Activated naive CD8-positive, alpha-beta T cell treated with anti-CD3 and anti-CD28 coated beads, Interleukin-2, amount 10 ng/mL, durations not matched to agents 7 days and 5 days (primary cell): ENCODE results near the gene PRDX3. TPM values are rescaled to one million over a fixed set of nuclear protein-coding genes. Genes with fewer than 3 reads are reported as not detected.
"Not testable (repeated sequence)": the region's sequence is repeated elsewhere in the genome, so short reads cannot be mapped to it uniquely, and the experiment has no call there.

Experiments
- ATAC-seq: fragments of 150-1000 bp; cut with Tn5 transposase; one replicate; pipeline ENCODE4 v1.10.0; 2021; ENCODE audit warnings: low read depth, moderate library complexity
- POLR2A ChIA-PET: fragments of 350-600 bp; sonication (Branson Sonifier 250); formaldehyde crosslinking; loops from one replicate; lab custom pipeline; 2021; ENCODE audit warnings: antibody characterized with exemption; lab: Charles Lee
- DNase-seq: peaks from one replicate; pipeline ENCODE4 v3.0.0; 2021
- H3K27ac Mint-ChIP-seq: one replicate; pipeline ENCODE4 v1.8.0; 2022; ENCODE audit warnings: mild to moderate bottlenecking, mixed read lengths
- H3K27me3 Mint-ChIP-seq: one replicate; pipeline ENCODE4 v1.8.0; 2022; ENCODE audit warnings: mild to moderate bottlenecking, moderate library complexity, mixed read lengths
- H3K36me3 Mint-ChIP-seq: one replicate; pipeline ENCODE4 v1.8.0; 2021; ENCODE audit warnings: mild to moderate bottlenecking, mixed read lengths
- H3K4me1 Mint-ChIP-seq: one replicate; pipeline ENCODE4 v1.8.0; 2021; ENCODE audit warnings: mixed read lengths
- H3K4me3 Mint-ChIP-seq: one replicate; pipeline ENCODE4 v1.8.0; 2022; ENCODE audit warnings: mild to moderate bottlenecking, moderate library complexity, mixed read lengths
- H3K9me3 Mint-ChIP-seq: one replicate; pipeline ENCODE4 v1.8.0; 2021; ENCODE audit warnings: mixed read lengths
- total RNA-seq, 2 experiments: library from RNA; stranded (reverse); gene quantifications; one replicate each; pipeline ENCODE4 v1.2.3, GENCODE V29; 2021

PRDX3 gene
- total RNA-seq, 2 experiments from 2014 or later: 93.8 to 99.3 TPM

GRCh38 chr10:119167041-119167440 lies 11.6 kb downstream of the PRDX3 start:
- peaks cover 23% of the 10 kb centered on the region for H3K36me3 Mint-ChIP-seq
- peak overlapping the region; percentile 96 for H3K27ac Mint-ChIP-seq
- H3K9me3 Mint-ChIP-seq: no peaks in the 10 kb centered on the region
- ATAC-seq: no peak
- H3K4me3 Mint-ChIP-seq: peak overlapping the region; percentile 92
- H3K4me1 Mint-ChIP-seq: peaks cover 28% of the 10 kb centered on the region
- no peak for DNase-seq
- H3K27me3 Mint-ChIP-seq: no peaks in the 10 kb centered on the region
- POLR2A ChIA-PET: interaction anchor here (3.0 kb wide), 1 partner anchor 35 kb away, joined by 11 read pairs; no protein-coding TSS in a partner anchor

GRCh38 chr10:119166564-119166963 lies 12.0 kb downstream of the PRDX3 start:
- no peak for ATAC-seq
- POLR2A ChIA-PET: interaction anchor here (3.0 kb wide), 1 partner anchor 35 kb away, joined by 11 read pairs; no protein-coding TSS in a partner anchor
- Mint-ChIP-seq H3K4me1 (peaks cover 29% of the 10 kb centered on the region), H3K36me3 (peaks cover 21% of the 10 kb centered on the region), H3K27ac (peak overlapping the region; percentile 96), H3K4me3 (peak overlapping the region; percentile 92), H3K27me3 (no peaks in the 10 kb centered on the region), H3K9me3 (no peaks in the 10 kb centered on the region)
- DNase-seq: no peak

DNA sequence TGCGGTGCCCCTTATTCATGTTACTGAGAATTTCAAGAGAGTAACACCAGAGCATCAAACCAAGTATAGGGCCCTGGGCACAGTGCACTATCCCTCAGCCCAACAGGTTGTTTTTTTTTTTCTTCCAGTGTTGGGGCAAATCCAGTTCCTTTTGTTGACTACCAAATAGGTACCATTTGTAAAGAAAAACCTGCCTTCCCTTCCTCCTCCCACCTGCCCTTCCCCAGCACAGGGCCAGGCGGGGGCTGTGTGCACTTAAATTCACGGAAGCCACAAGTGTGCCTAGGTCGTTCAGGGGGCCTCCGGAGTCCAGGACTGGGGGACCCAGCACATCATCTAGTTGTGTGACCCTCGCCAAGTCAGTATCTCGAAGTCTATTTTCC lies 12.5 kb downstream of the PRDX3 start:
- H3K4me3 Mint-ChIP-seq: peak overlapping the region; percentile 92
- POLR2A ChIA-PET: interaction anchor here (1.0 to 3.0 kb wide), 4 partner anchors 34 to 127 kb away, joined by 3 to 11 read pairs (median 4); no protein-coding TSS in a partner anchor
- DNase-seq: no peak
- H3K9me3 Mint-ChIP-seq: no peaks in the 10 kb centered on the region
- H3K36me3 Mint-ChIP-seq: peaks cover 21% of the 10 kb centered on the region
- peak; percentile 4 for ATAC-seq
- H3K27ac Mint-ChIP-seq: peak overlapping the region; percentile 96
- H3K4me1 Mint-ChIP-seq: peaks cover 29% of the 10 kb centered on the region
- no peaks in the 10 kb centered on the region for H3K27me3 Mint-ChIP-seq

DNA sequence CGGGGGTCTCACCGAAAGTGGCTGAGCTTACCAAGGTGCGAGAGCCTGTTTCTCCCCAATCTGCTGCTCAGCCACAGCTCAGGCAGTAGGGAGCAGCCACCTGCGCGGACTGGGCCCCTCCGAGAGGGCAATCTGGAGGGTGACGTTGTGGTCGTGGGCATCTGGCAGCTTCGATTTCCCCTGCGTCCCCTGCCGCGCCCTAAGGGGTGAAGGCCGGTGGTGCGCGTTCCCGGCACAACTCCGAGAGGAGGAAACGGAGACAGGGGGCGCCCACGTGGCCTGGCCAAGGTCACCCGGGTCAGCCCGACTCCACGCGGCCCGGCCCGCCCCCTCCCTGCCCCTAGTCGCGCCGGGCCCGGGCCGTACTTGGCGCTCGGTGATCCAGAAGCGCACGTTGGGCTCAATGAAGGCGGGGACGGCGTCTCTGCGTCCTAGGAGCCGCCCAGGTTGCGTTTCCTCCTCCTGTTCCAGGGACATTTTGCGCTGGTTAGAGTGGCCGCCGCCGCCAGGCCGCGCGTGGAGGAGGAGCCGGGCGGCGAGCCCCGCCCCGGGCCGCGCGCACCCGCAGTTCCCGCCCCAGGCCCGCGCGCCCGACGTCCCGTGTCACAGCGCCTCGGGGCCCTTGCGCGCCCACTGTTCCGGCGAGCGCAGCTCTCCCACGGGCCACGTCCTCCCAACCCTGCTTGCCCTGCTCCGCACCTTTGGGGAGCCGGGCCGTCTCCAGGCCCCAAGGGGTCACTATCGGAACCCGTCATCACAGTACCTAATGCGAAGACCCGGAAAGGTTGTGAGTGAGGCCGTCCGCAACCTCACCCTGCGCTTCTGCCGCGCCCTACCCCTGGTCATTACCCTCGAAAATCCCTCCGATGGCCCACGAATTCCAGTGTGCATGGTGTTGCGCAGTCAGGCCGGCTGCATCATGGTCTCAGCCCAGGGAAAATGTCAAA lies 13.2 kb downstream of the PRDX3 start, which contains the start of gene SFXN4:
SFXN4 (minus strand) TSS at position 544 of the 947 bp plus-strand sequence; CDS start at position 477, 67 bp downstream.
- Mint-ChIP-seq H3K4me3 (peak within 1 kb of the TSS; percentile 92), H3K27me3 (no peaks in the 10 kb centered on the region), H3K27ac (peak within 1 kb of the TSS; percentile 96), H3K4me1 (peaks cover 29% of the 10 kb centered on the region), H3K9me3 (no peaks in the 10 kb centered on the region), H3K36me3 (peaks cover 23% of the 10 kb centered on the region)
- ATAC-seq: peak; percentile 91
- POLR2A ChIA-PET: interaction anchor here (0.7 to 3.0 kb wide), 16 partner anchors 14 to 706 kb away, joined by 3 to 12 read pairs (median 4); partner anchors contain the start of genes DENND10 and GRK5
- DNase-seq: peak; percentile 92

DNA sequence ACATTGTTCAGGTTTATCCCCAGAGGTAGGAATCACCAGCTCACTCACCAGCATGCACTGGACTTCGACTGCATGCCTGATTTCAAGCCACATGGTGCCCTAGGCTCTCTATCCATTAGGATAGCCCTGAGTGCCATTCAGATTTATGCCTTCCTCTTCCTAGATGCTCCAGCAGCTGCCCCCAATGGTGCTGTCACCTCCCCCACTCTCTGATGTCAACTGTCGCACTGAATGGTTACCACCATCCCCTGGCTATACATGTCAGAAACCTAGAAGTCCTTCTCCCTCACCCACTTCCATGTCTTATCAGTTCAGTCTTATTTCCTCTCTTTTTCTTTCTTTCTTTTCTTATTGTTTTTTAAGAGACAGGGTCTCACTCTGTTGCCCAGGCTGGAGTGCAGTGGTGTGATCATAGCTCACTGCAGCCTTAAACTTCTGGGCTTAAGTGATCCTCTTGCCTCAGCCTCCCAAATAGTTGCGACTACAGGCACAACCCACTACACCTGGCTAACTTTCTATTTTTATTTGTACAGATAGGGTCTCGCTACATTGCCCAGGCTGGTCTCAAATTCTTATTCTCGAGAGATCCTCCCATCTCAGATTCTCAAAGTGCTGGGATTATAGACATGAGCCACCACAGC lies 16.0 kb downstream of the PRDX3 start:
- DNase-seq: no peak
- Mint-ChIP-seq H3K4me3 (no peak overlapping the region), H3K9me3 (no peaks in the 10 kb centered on the region), H3K27me3 (no peaks in the 10 kb centered on the region), H3K36me3 (peaks cover 24% of the 10 kb centered on the region), H3K4me1 (peaks cover 29% of the 10 kb centered on the region), H3K27ac (no peak overlapping the region)
- POLR2A ChIA-PET: interaction anchor here (0.8 kb wide), 1 partner anchor 82 kb away, joined by 3 read pairs; the partner anchor contains the start of gene EIF3A
- ATAC-seq: no peak

- DNase-seq (no peak), ATAC-seq (no peak)
- H3K9me3 Mint-ChIP-seq: no peaks in the 10 kb centered on the region
- no peak overlapping the region for H3K4me3 Mint-ChIP-seq
- no peak overlapping the region for H3K27ac Mint-ChIP-seq
- H3K27me3 Mint-ChIP-seq: no peaks in the 10 kb centered on the region
- H3K4me1 Mint-ChIP-seq: peaks cover 26% of the 10 kb centered on the region
- peaks cover 18% of the 10 kb centered on the region for H3K36me3 Mint-ChIP-seq
- POLR2A ChIA-PET: interaction anchor here (0.8 to 1.4 kb wide), 2 partner anchors 23 to 82 kb away, joined by 3 to 4 read pairs; partner anchors contain the start of gene EIF3A
Observed at GRCh38 chr10:119161680-119162451, 16.7 kb downstream of the PRDX3 start.

- Mint-ChIP-seq H3K4me1 (peaks cover 14% of the 10 kb centered on the region), H3K27me3 (no peaks in the 10 kb centered on the region), H3K27ac (no peak overlapping the region), H3K4me3 (no peak overlapping the region), H3K9me3 (no peaks in the 10 kb centered on the region), H3K36me3 (peaks cover 32% of the 10 kb centered on the region)
- POLR2A ChIA-PET: no interaction called here
- DNase-seq (no peak), ATAC-seq (no peak)
Observed at GRCh38 chr10:119159332-119159731, 19.3 kb downstream of the PRDX3 start.

DNA sequence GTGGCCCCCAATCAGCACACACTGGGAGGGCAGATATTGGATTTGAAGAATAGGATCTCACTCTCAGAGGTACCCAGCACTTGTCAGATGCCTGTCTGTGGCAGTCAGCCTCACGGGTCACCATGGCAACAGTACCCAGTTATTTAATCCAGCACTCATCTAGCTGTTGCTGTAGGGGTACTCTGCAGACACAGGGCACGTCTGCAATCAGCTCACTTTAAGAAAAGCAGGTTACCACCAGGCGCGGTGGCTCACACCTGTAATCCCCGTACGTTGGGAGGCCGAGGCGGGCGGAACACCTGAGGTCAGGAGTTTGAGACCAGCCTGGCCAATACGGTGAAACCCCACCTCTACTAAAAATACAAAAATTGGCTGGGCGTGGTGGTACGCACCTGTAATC lies 25.0 kb downstream of the PRDX3 start:
- Mint-ChIP-seq H3K4me1 (no peaks in the 10 kb centered on the region), H3K27ac (no peak overlapping the region), H3K9me3 (no peaks in the 10 kb centered on the region), H3K36me3 (peaks cover 36% of the 10 kb centered on the region), H3K4me3 (no peak overlapping the region), H3K27me3 (no peaks in the 10 kb centered on the region)
- no peak for DNase-seq
- no peak for ATAC-seq
- POLR2A ChIA-PET: no interaction called here

- no peak for ATAC-seq
- H3K36me3 Mint-ChIP-seq: peaks cover 36% of the 10 kb centered on the region
- no peak overlapping the region for H3K27ac Mint-ChIP-seq
- no peak for DNase-seq
- no peaks in the 10 kb centered on the region for H3K4me1 Mint-ChIP-seq
- H3K4me3 Mint-ChIP-seq: no peak overlapping the region
- H3K9me3 Mint-ChIP-seq: no peaks in the 10 kb centered on the region
- H3K27me3 Mint-ChIP-seq: no peaks in the 10 kb centered on the region
- POLR2A ChIA-PET: interaction anchor here (1.1 kb wide), 1 partner anchor 14 kb away, joined by 3 read pairs; no protein-coding TSS in a partner anchor
Observed at GRCh38 chr10:119153041-119153440, 25.6 kb downstream of the PRDX3 start.

DNA sequence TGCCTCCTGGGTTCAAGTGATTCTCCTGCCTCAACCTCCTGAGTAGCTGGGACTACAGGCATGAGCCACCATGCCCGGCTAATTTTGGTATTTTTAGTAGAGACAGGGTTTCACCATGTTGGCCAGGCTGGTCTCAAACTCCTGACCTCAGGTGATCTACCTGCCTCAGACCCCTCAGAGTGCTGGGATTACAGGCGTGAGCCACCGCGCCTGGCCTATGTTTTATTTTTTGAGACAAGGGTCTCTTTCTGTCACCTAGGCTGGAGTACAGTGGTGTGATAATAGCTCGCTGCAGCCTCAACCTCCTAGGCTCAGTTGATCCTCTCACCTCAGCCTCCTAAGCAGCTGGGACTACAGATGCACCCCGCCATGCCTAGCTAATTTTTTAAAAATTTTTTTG lies 27.0 kb downstream of the PRDX3 start:
- not testable (repeated sequence) for H3K4me1 Mint-ChIP-seq, DNase-seq, H3K4me3 Mint-ChIP-seq, H3K9me3 Mint-ChIP-seq, H3K27ac Mint-ChIP-seq, H3K27me3 Mint-ChIP-seq, ATAC-seq
- POLR2A ChIA-PET: interaction anchor here (0.9 kb wide), 1 partner anchor 69 kb away, joined by 3 read pairs; no protein-coding TSS in a partner anchor
- peaks cover 31% of the 10 kb centered on the region for H3K36me3 Mint-ChIP-seq

- H3K27ac Mint-ChIP-seq: no peak overlapping the region
- POLR2A ChIA-PET: no interaction called here
- peaks cover 24% of the 10 kb centered on the region for H3K36me3 Mint-ChIP-seq
- no peak overlapping the region for H3K4me3 Mint-ChIP-seq
- H3K4me1 Mint-ChIP-seq: no peaks in the 10 kb centered on the region
- no peaks in the 10 kb centered on the region for H3K9me3 Mint-ChIP-seq
- ATAC-seq (no peak), DNase-seq (no peak)
- no peaks in the 10 kb centered on the region for H3K27me3 Mint-ChIP-seq
Observed at GRCh38 chr10:119149729-119150128, 28.9 kb downstream of the PRDX3 start.

- ATAC-seq: no peak
- Mint-ChIP-seq H3K4me1 (no peaks in the 10 kb centered on the region), H3K9me3 (no peaks in the 10 kb centered on the region), H3K27me3 (no peaks in the 10 kb centered on the region), H3K36me3 (peaks cover 20% of the 10 kb centered on the region), H3K4me3 (no peak overlapping the region), H3K27ac (peak overlapping the region; percentile 24)
- POLR2A ChIA-PET: no interaction called here
- DNase-seq: no peak
Observed at GRCh38 chr10:119149157-119149556, 29.5 kb downstream of the PRDX3 start.
